GM19351 (cell line): ENCODE data around the gene DNA2.

ENCODE experiments used
- ATAC-seq: cut with Tn5 transposase; IDR thresholded peaks from one replicate; pipeline ENCODE4 v1.9.1; 2021; ENCODE audit warnings: mild to moderate bottlenecking, moderate library complexity; ENCODE audit not compliant: unreplicated experiment

Gene DNA2

DNA sequence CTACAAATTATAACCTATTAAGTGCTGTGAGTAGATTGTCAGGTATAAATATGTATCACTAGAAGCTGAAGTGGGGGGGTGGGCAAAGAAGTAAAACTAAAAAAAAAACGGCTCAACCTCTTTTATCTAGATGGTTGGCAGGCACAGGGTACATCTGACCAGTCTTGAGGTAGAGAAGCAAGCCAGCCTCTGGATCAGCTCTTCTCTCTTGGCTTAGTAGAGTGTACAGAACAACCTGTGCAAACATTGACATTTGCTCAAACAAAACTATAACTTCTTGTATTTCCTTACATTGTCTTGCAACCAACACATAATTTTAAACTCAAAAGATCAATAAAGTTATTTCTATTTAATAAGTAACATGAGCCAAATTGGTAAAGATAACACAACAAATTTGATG is 25.6 kb downstream of the DNA2 start:
- ATAC-seq: no peak

DNA sequence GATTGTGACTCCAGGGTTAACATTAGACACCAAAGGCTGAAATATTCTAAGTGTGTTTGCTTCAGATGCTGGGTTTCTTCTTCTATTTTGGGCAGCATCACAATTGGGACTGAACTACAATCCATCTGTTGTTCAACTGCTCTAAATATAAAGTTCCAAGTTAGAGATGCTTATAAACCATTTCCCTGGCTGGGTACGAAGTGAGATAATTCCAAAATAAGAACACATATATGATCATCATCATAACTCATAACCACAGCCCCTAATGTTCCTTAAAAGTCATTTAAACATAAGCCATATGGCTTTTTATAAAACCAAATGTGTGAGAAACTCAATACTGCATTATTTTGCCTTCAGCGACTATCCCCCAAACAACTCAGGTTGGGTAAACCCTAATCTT is 28.8 kb downstream of the DNA2 start:
- ATAC-seq: no peak

GRCh38 chr10:68440898-68441297 is 30.9 kb downstream of the DNA2 start:
- no peak for ATAC-seq

GRCh38 chr10:68435803-68436202 is 36.0 kb downstream of the DNA2 start:
- no peak for ATAC-seq

DNA sequence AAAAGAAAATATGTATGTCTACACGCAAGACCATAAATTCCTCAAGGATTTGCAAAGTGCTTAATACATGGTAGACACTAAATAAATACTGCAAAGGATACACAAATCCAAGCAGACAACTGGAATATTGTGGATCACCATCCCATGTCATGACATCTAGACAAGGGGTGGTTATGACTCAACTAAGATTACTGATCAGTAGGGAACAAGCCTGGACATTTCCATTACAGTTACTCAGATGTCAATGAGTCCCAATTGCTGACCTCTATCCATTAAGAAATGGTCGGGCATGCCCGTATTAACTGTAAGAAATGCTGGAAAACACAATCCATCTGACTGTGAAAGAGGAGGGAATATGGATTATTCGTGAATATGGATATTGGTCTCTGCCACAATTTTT is 37.1 kb downstream of the DNA2 start:
- ATAC-seq: no peak

GRCh38 chr10:68428396-68429104 is 43.2 kb downstream of the DNA2 start:
- ATAC-seq: no peak

- no peak for ATAC-seq
Observed at GRCh38 chr10:68424454-68425014, 47.2 kb downstream of the DNA2 start.

GRCh38 chr10:68423522-68423921 is 48.3 kb downstream of the DNA2 start:
- ATAC-seq: no peak

- no peak for ATAC-seq
Observed at GRCh38 chr10:68419376-68419775, 52.4 kb downstream of the DNA2 start.

DNA sequence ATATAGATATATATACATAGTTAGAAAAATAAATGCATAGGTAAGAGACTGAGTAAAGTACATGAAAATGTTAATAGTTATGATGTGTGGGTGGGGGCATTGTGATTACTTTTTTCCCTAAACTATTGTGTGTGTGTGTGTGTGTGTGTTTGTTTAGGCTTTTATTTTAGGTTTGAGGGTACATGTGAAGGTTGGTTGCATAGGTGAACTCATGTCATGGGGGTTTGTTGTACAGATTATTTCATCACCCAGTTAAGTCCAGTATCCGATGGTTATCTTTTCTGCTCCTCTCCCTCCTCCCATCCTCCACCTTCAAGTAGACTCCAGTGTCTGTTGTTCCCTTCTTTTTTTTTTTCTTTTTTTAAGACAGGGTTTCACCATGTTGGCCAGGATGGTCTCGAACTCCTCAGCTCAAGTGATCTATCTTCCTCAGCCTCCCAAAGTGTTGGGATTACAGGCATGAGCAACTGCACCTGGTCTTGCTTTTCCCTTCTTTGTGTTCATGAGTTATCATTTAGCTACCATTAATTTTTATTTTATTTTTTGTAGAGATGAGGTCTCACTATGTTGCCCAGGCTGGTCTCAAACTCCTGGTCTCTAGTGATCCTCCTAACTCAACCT is 62.8 kb downstream of the DNA2 start:
- no peak for ATAC-seq

GRCh38 chr10:68406815-68407548 is 64.8 kb downstream of the DNA2 start, which contains the start of gene RUFY2:
TSS of gene RUFY2 (minus strand) at chr10:68407277. CDS start at chr10:68407189, 88 bp downstream.
- ATAC-seq: peak; percentile 94

DNA sequence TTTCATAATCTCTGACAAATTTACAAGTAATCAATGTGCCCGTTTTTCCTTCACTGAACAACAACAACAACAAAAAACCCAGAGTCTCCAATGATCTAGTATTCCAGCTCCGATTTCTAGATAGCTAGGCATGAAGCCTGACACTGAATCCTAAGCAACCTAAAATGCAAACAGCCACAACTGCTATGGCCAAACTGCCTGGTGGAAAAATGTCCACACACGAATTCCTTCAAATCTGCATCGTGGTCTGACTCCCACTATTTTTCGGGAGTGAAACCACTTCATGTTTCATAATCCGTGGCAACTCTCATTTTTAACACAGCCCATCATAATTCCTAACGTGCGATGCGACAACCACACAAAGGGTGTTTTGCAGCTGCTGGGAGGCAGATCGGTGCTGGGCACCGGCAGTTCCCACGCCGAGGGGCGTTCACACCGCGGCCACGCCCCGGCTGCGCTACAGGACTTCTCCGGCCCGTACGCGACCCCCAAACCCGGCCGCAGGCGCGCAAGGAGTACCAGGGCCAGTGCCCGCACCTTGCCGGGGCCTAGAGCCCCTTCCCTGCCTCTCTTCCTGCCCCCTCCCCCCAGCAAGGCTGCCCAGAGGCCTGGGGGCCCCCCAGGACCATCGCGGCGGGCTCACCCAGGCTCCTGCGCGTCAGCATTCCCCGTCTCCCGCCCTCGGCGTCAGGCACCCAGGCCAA is 65.5 kb downstream of the DNA2 start:
- ATAC-seq: peak; percentile 42

DNA sequence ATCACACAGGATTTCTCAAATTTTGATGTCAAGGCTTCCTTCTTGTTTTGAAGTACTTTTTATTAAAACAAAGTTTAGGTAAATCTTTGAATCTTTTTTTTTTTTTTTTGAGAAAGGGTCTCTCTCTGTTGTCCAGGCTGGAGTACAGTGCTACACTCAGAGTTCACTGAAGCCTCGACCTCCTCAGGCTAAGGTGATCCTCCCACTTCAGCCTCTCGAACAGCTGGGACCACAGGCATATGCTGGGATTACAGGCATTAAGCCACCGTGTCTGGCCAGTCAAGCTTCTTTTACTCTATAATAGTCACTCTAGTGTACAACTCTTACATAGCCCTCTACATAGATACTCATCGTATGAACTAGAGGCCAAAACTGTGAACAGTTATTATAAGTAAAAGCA is 68.1 kb downstream of the DNA2 start:
- no peak for ATAC-seq

DNA sequence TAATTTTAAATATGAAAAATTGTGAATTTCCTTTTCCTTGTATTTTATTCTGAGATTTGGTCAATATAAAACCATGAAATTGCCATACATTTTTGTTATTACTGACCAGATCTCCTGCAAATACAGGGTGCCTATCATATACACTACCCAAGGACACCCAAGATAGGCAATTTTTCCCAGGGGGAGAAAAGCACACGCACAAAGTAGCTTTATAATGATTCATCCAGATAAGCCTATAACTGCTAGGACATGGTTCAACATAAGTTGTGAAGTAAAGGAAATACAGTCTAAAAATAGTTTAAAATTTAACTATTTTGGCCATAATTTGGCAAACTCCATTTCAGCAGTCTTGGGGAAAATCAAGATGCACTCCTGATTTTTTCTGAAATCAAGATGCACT is 69.5 kb downstream of the DNA2 start:
- no peak for ATAC-seq

DNA sequence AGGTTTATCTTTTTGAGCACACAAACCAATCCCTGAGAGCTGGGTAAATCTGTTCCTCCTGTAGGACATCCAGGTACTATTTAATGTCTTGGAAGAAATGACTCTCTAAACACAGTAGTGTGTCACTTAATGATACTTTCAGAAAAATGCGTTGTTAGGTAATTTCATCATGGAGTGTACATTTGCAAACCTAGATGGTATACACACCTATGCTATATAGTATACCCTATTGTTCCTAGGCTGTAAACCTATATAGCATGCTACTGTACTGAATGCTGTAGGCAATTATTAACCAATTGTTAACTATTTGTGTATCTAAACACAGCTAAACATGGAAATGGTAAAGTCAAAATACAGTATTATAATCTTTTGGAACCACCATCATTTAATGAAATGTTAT is 74.8 kb downstream of the DNA2 start:
- no peak for ATAC-seq

DNA sequence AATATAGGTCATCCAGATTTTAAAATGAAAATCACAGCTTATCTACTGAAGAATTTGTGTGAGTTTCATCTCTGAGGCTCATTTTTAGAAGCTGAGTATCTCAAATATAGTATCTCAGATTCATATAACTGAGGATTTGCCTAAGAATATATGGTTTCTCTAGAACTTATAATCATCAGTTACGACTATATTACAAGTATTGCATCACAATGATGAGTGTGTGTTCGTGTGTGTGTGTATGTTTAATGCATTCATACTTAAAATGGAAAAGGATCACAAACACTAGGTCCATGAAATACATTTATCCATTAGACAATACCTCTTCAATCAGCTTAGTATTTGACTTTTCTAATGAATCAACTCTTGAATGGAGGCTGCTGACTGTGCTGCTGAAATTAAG is 86.0 kb downstream of the DNA2 start:
- no peak for ATAC-seq

GRCh38 chr10:68371604-68372003 is 100.2 kb downstream of the DNA2 start:
- ATAC-seq: no peak

- ATAC-seq: no peak
Observed at GRCh38 chr10:68367121-68367520, 104.7 kb downstream of the DNA2 start.

DNA sequence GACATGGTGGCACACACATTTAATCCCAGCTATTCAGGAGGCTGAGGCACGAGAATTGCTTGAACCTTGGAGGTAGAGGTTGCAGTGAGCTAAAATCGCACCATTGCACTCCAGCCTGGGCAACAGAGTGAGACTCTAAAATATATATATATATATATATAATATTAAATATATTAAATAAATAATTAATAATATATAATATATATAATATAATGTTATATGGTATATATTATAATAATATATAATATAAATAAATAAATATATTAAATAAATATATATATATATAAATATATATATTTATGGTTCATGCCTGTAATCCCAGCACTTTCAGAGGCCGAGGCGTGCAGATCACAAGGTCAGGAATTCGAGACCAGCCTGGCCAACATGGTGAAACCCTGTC is 105.2 kb downstream of the DNA2 start:
- ATAC-seq: no peak

DNA sequence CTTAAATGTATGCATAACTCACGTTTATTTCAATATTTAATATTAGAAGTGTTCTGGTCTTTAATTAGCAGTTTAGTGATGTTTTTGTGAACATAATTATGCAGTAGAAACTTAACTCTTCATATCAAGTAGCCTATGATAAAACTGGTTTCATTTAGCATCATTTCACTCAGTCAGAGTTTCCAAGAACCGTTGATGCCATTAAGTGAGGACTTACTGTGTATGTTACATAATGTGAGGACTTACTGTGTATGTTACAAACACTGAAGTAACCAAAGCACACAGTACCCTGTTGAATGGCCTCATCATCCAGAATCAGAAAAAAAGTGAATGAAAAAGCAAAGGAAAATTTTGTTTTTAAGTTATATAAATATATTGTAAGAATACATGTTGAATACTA is 106.2 kb downstream of the DNA2 start:
- ATAC-seq: no peak
